Stimulated activated effector memory CD8-positive, alpha-beta T cell treated with anti-CD3 and anti-CD28 coated beads, Interleukin-12 subunit alpha, Interleukin-12 subunit beta, amount 100 ng/mL, for 72 hours (primary cell): ENCODE data around the gene PCNX2.
"Not testable (repeated sequence)": the region's sequence is repeated elsewhere in the genome, so short reads cannot be mapped to it uniquely, and the experiment has no call there.

Source experiments
- ATAC-seq: fragments of 150-1000 bp; cut with Tn5 transposase; 2 replicates; pipeline ENCODE4 v1.10.0; 2021
- DNase-seq, 2 donors: peaks; one replicate each; pipeline ENCODE4 v3.0.0; 2021 to 2022; ENCODE audit warnings: low spot score in 2 of 2
- H3K27ac Mint-ChIP-seq: one replicate; pipeline ENCODE4 v1.8.0; 2022; ENCODE audit warnings: mild to moderate bottlenecking, mixed read lengths
- H3K36me3 Mint-ChIP-seq: one replicate; pipeline ENCODE4 v1.8.0; 2022; ENCODE audit warnings: mild to moderate bottlenecking, mixed read lengths
- H3K4me1 Mint-ChIP-seq: one replicate; pipeline ENCODE4 v1.8.0; 2022; ENCODE audit warnings: mixed read lengths
- H3K4me3 Mint-ChIP-seq: one replicate; pipeline ENCODE4 v1.8.0; 2022; ENCODE audit warnings: mild to moderate bottlenecking, mixed read lengths
- H3K9me3 Mint-ChIP-seq: one replicate; pipeline ENCODE4 v1.8.0; 2022; ENCODE audit warnings: mixed read lengths

PCNX2 gene

DNA sequence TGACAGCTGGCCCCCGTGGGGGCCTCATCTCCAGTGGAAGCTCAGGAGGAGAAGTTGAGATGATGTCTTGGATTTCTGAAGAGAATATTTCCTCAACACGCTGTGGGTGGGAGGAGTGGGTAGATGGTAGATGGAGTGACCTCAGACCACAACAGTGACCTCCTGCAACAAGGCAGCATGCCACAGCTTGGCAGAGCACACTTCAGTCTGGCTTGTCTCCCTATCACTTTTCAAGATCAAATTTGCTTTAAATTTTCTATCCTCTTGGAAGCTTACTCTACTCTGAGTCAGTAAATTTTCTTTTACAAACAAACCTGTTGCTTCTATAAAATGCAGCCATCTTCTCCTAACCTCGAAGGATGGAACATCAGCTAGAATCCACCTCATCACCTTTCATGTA, 285.4 kb downstream of the PCNX2 start:
- ATAC-seq (no peak), DNase-seq (no peak)
- Mint-ChIP-seq H3K27ac (no peak overlapping the region), H3K9me3 (no peaks in the 10 kb centered on the region), H3K36me3 (peaks cover 25% of the 10 kb centered on the region), H3K4me1 (no peaks in the 10 kb centered on the region), H3K4me3 (no peak overlapping the region)

DNA sequence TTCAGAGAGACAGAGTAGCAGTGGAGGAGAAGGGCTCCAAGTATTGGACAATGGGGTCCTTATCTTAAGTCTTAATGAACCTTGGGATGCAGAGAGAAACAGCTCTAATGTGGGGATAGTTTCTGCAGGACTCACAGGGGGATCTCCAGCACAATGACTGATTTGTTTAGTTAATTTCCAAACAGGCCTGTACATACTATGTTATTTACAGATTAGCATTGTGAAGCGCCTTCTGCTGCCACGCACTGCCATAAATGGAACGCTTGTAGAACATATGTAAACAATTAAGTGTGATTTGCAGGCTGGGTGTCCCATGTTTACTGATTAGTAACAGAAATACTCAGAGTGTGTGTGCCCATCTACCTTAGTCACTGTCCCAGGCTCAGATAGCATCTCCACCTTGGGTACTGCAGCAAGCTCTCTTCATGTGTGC, 289.0 kb downstream of the PCNX2 start:
- no peak for DNase-seq
- Mint-ChIP-seq H3K36me3 (peaks cover 8% of the 10 kb centered on the region), H3K27ac (no peak overlapping the region), H3K4me3 (no peak overlapping the region), H3K9me3 (no peaks in the 10 kb centered on the region), H3K4me1 (no peaks in the 10 kb centered on the region)
- no peak for ATAC-seq

DNA sequence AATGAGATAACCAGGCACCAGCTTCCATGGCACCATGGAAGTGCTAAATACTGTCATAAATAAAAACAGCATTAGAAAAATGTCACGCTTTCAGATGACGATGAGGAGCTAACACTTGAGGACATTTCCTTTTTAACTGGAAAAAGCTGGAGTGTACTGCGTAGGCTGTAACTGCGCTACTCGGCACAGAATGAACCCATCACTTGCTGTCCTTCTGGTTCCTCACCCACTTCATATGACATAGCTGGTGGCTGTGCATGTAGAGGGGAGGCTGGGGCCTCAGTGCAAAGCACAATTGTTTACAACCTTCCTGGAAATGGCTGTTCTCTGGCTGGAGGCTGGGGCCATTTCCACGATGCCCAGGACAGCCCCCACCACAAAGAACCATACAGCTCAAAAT, 289.4 kb downstream of the PCNX2 start:
- no peak for ATAC-seq
- peaks cover 8% of the 10 kb centered on the region for H3K36me3 Mint-ChIP-seq
- no peaks in the 10 kb centered on the region for H3K9me3 Mint-ChIP-seq
- no peak overlapping the region for H3K4me3 Mint-ChIP-seq
- H3K4me1 Mint-ChIP-seq: no peaks in the 10 kb centered on the region
- no peak overlapping the region for H3K27ac Mint-ChIP-seq
- DNase-seq: no peak

DNA sequence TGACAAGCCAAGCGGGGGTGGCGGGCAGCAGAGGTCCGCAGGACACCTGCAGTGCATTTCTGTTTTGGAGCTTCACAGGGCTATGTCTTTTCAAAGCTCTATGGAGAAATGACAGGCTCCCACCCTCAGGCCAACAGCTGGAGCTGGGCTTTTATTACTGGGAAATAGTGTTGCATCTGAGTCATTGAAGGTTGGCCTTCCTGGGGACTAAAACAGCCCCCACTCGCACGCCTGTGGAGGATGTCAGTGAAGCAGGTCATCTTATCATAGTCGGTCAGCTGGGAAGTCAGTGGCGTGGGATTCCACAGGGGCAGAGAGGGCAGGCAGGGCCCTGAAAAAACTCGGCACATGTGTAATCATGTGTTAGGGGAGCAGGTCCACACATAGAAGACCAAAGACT, 289.8 kb downstream of the PCNX2 start:
- Mint-ChIP-seq H3K36me3 (peaks cover 9% of the 10 kb centered on the region), H3K9me3 (no peaks in the 10 kb centered on the region), H3K4me3 (no peak overlapping the region), H3K4me1 (no peaks in the 10 kb centered on the region), H3K27ac (no peak overlapping the region)
- DNase-seq: no peak
- no peak for ATAC-seq

DNA sequence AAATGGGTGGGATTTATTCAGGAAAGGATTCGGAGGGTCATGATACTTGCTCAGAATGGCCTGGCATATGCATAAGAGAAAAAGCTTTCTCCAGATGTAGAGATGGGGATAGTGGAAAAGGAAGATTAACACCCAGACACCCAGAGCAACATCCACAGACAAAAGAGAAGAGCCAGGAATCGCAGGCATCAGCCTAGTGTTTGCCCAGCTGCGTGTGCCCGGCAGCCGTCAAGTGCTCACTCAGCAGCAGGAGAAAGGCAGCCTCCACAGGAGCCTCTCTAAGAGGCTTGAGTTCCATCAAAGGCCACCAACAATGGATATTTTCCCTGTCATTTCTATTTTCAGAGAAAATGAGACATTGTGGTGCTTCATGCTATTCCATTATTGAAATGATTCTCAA, 290.4 kb downstream of the PCNX2 start:
- Mint-ChIP-seq H3K9me3 (no peaks in the 10 kb centered on the region), H3K36me3 (peaks cover 15% of the 10 kb centered on the region), H3K4me1 (no peaks in the 10 kb centered on the region), H3K4me3 (no peak overlapping the region), H3K27ac (no peak overlapping the region)
- ATAC-seq (no peak), DNase-seq (no peak)

DNA sequence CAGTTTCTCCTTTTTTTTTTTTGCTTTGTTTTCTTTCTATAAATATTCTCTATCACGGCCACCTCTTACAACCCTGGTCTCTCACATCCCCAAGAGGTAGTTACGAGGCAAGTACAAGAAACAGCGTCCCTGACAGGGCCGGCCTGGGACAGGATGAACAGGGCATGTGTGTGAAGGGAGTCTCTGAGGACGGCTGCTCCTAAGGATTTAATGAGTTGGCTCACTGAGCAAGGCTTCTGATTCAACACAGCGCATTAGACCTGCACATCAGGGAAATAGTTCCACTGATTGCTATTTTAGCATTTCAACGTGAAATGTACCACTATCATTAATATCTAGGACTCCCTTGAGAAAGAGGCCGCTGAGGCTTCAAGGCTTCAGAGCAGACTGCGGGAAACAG, 291.1 kb downstream of the PCNX2 start:
- peaks cover 19% of the 10 kb centered on the region for H3K36me3 Mint-ChIP-seq
- ATAC-seq (no peak), DNase-seq (no peak)
- H3K4me1 Mint-ChIP-seq: no peaks in the 10 kb centered on the region
- no peak overlapping the region for H3K4me3 Mint-ChIP-seq
- no peak overlapping the region for H3K27ac Mint-ChIP-seq
- H3K9me3 Mint-ChIP-seq: no peaks in the 10 kb centered on the region

DNA sequence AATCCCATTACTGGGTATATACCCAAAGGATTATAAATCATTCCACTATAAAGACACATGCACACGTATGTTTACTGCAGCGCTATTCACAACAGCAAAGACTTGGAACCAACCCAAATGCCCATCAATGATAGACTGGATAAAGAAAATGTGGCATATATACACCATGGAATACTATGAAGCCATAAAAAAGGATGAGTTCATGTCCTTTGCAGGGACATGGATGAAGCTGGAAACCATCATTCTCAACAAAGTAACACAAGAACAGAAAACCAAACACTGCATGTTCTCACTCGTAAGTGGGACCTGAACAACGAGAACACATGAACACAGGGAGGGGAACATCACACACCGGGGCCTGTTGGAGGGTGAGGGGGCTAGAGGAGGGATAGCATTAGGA, 291.9 kb downstream of the PCNX2 start:
- H3K9me3 Mint-ChIP-seq, H3K4me1 Mint-ChIP-seq, DNase-seq, ATAC-seq, H3K4me3 Mint-ChIP-seq, H3K27ac Mint-ChIP-seq: not testable (repeated sequence)
- H3K36me3 Mint-ChIP-seq: peaks cover 28% of the 10 kb centered on the region

DNA sequence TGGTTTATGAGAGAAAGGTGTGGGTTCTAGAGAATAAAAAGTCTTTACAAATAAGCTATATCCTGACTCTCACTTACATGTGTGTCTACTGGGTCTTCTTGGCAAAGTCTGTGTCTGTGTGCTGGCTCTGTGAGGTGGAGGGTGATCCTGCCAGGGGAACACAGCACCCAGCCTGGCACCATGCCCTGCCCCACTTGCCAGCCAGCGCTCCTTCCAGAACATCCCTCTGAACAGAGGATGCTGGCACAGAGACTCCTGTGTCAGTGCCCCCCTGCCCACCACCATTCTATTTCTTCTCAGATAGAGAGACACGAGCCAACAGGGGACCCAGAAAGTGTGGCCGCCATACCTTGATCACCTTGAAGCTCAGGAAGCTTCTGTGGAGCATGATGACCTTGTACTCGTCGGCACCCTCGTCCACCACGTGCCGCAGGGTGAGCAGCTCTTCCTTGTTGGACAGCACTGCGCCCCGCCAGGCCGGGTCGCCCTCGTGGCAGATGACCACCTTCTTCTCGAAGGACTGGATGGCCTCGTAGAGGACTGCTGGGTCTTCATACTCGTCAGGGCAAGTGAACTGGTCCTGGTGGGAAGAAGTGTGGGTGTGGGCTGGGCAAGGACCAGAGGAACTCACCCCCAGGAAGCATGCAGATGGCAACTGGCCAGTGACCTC, 295.4 kb downstream of the PCNX2 start:
- no peaks in the 10 kb centered on the region for H3K4me1 Mint-ChIP-seq
- no peak for DNase-seq
- no peak overlapping the region for H3K27ac Mint-ChIP-seq
- no peak for ATAC-seq
- no peak overlapping the region for H3K4me3 Mint-ChIP-seq
- H3K36me3 Mint-ChIP-seq: peaks cover 53% of the 10 kb centered on the region
- H3K9me3 Mint-ChIP-seq: no peaks in the 10 kb centered on the region

DNA sequence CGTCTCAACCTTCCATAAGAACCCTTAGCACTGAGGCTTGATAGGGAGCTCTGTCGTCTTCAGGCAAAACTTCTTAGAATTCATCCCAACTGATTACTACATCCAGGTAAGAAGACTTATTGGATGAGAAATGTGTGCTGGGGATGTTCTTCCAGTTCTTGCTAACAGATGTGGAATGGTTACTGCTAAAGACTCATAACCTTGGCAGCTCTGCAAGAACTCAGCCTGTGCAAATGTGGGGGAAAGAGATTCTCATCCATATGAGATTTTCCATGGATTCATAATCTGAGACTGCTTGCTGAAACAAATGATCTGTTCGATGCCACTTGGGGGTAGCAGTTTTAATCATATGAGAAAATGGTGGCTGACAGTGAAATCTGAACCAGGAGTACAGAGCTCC, 296.9 kb downstream of the PCNX2 start:
- H3K27ac Mint-ChIP-seq: peak overlapping the region; percentile 45
- no peak overlapping the region for H3K4me3 Mint-ChIP-seq

DNA sequence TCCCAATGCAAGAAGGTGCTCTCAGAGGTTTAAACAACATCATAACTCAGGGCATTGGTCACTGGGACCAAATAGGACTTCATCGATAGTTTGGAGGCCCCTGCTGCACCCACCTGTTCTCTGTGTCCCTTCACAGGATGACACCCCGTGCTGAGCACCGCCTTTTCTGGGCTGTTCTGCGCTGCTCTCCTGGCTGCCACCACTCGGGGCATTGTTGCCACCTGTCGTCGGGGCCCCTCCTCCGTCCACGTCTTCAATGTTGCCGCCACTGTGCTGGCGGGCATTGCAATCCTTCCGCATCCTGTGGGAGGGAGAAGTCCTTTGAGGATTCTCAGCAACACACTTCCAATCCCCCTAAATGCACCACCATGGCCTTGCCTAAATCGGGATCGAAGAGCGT, 297.4 kb downstream of the PCNX2 start:
- peaks cover 52% of the 10 kb centered on the region for H3K36me3 Mint-ChIP-seq
- no peaks in the 10 kb centered on the region for H3K4me1 Mint-ChIP-seq
- ATAC-seq: no peak

More for the DNA sequence above, 296.9 kb downstream of the PCNX2 start:
- Mint-ChIP-seq H3K9me3 (no peaks in the 10 kb centered on the region), H3K4me1 (no peaks in the 10 kb centered on the region), H3K36me3 (peaks cover 52% of the 10 kb centered on the region)
- DNase-seq (no peak), ATAC-seq (no peak)

DNA sequence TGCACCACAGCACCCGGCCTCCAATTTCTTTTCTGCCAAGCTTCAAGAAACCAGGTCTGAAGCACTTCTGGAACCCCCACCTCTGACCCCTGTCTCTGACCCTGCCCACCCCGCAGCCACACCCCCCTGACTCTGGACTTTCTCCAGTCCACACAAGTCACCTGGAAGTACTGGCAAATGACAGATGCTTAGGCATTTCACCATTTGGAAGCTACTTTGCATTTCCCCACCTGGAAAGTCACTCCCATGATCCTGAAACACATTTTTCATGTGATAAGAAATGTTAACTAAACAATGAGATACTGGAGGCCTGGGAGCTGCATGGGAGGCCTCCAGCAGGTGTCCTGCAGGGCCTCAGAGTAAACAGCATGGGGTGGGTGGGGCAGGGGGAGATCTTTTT, 299.4 kb downstream of the PCNX2 start:
- H3K36me3 Mint-ChIP-seq: peaks cover 52% of the 10 kb centered on the region
- H3K27ac Mint-ChIP-seq: no peak overlapping the region
- peaks cover 2% of the 10 kb centered on the region for H3K4me1 Mint-ChIP-seq
- ATAC-seq (no peak), DNase-seq (no peak)
- no peak overlapping the region for H3K4me3 Mint-ChIP-seq
- no peaks in the 10 kb centered on the region for H3K9me3 Mint-ChIP-seq

More for the DNA sequence above, 297.4 kb downstream of the PCNX2 start:
- H3K9me3 Mint-ChIP-seq: no peaks in the 10 kb centered on the region
- H3K27ac Mint-ChIP-seq: peak overlapping the region; percentile 45
- no peak for DNase-seq
- no peak overlapping the region for H3K4me3 Mint-ChIP-seq

DNA sequence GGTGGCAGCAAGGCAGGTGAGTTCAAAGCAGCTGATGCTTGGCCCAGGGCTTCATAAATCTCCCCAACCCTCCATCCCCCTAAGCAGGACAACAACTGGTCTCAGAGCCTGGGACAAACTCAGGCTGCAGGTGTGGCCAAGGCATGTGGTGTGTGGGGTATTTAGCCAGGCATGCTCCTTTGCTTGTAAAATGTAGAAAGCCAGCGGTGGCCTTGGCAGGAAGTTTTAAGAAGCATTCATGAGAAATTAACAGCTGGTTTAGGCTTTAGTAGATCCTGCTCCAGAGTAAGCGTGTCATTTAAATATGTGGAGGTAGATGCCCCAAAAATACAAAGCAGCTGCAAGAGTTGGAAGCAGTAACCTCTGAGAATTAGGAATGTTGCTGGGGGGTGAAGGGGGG, 300.3 kb downstream of the PCNX2 start:
- no peak overlapping the region for H3K4me3 Mint-ChIP-seq
- peaks cover 45% of the 10 kb centered on the region for H3K36me3 Mint-ChIP-seq
- no peak for DNase-seq
- no peaks in the 10 kb centered on the region for H3K9me3 Mint-ChIP-seq
- peaks cover 8% of the 10 kb centered on the region for H3K4me1 Mint-ChIP-seq
- ATAC-seq: no peak
- no peak overlapping the region for H3K27ac Mint-ChIP-seq

DNA sequence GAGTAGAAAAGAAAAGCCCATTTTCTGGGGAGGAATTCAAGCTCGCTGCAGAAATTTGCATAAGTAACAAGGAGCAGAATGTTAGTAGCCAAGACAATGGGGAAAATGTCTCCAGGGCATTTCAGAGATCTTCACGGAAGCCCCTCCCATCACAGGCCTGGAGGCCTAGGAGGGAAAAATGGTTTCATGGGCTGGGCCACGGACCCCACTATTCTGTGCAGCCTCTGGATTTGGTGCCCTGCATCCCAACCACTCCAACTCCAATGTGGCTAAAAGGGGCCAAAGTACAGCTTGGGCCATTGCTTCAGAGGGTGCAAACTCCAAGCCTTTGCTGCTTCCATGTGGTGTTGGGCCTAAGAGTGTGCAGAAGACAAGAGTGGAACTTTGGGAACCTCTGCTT, 302.0 kb downstream of the PCNX2 start:
- Mint-ChIP-seq H3K4me3 (no peak overlapping the region), H3K9me3 (no peaks in the 10 kb centered on the region), H3K36me3 (peaks cover 32% of the 10 kb centered on the region), H3K4me1 (peaks cover 8% of the 10 kb centered on the region), H3K27ac (no peak overlapping the region)
- DNase-seq (no peak), ATAC-seq (no peak)

DNA sequence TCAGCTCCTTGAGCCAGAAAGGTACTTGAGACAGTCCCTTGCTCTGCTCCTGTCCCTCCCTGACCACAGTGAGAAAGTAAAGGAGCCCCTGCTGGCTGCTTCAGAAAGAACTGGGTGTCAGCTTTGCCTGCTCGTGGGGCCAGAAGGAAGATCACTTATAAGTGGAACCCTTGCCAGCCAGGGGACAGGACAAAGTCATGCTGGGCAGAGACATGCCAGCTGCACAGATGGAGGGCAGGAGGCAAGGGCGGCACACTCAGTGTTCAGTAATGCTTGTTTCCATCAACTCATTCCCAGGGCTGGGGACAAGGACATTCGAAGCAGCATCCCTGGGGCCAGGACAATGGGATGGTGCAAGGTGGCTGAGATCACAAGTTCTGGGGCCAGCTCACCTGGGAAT, 303.3 kb downstream of the PCNX2 start:
- H3K4me1 Mint-ChIP-seq: peaks cover 8% of the 10 kb centered on the region

DNA sequence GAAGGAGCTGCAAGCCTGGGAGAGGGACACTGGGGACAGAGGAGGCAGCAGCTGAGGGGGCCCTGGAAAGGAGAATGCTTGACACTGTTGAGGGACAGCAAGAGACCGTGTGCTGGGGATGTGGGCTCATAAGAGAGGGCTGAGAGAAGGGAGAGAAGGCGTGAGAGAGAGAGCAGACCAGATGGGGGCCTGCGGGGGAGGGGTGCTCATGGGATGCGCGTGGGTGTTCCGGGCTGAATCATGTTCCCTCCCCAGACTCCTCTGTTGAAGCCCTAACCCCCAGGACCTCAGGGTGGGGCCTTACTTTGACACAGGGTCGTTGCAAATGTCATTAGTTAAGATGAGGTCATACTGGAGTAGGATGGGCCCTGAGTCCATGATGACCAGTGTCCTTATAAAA, 304.3 kb downstream of the PCNX2 start:
- H3K4me3 Mint-ChIP-seq: no peak overlapping the region
- H3K9me3 Mint-ChIP-seq: no peaks in the 10 kb centered on the region
- no peak for ATAC-seq
- no peak for DNase-seq
- H3K36me3 Mint-ChIP-seq: peaks cover 10% of the 10 kb centered on the region
- peaks cover 8% of the 10 kb centered on the region for H3K4me1 Mint-ChIP-seq
- H3K27ac Mint-ChIP-seq: peak overlapping the region; percentile 83

More for the DNA sequence above, 303.3 kb downstream of the PCNX2 start:
- Mint-ChIP-seq H3K36me3 (peaks cover 19% of the 10 kb centered on the region), H3K4me3 (no peak overlapping the region), H3K27ac (peak overlapping the region; percentile 83), H3K9me3 (no peaks in the 10 kb centered on the region)
- no peak for ATAC-seq
- DNase-seq: no peak

DNA sequence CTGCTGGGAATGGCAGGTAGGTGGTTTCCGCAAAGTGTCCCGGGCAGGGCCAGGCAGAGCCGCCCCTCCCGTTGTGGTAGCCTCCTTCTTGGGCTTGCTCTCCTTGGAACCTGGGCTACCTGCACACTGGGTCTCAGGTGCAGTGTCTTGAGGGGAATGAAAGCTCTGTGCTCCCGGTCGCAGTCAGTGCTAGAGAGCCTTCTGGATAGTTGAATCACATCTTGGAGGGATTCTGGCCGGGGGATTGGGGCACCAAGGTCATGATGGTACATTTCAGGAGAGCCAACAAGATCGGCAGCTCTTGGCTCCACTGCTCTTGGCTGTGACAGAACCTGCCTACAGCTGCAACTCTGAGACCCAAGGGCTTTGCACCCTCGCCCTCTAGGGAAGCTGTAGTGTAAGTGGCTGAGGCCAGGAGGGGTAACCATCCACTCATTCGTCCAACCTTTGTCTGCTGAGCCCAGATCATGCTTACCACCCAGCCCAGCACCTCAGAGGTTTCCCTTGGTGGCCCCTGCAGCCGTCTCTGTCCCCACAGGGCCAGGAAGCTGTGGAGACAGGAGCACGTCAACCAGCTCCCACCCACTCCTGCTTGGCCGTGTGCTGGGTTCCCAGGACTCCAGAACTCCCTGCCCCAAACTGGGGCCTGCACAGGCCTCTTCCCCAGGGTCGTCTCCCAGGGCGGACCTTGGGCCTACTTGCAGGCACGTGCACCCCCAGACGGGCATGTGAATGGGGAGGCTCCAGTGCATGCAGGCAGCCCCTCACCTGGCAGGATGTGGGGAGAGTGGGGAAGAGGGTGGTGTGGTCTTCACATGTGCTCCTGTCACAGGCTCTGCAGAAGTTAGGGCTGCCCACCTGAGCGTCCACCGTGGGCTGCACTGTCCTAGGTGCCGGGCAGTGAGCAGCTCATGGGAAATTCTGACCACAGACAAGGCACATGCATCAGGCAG, 305.1 kb downstream of the PCNX2 start:
- H3K4me1 Mint-ChIP-seq: peaks cover 8% of the 10 kb centered on the region

More for the DNA sequence above, 305.1 kb downstream of the PCNX2 start:
- H3K4me3 Mint-ChIP-seq: no peak overlapping the region
- H3K36me3 Mint-ChIP-seq: peaks cover 10% of the 10 kb centered on the region
- H3K27ac Mint-ChIP-seq: peak overlapping the region; percentile 83
- no peak for DNase-seq
- H3K9me3 Mint-ChIP-seq: no peaks in the 10 kb centered on the region
- peak; percentile 29 for ATAC-seq
